GM12892 (cell line): ENCODE data around the gene STH.

Source experiments
- POLR2A ChIP-seq: IDR thresholded peaks from 2 replicates; pipeline ENCODE4 v1.6.1; 2011; ENCODE audit warnings: low read depth, low read length, control low read depth
- POLR2AphosphoS5 ChIP-seq: IDR thresholded peaks from 2 replicates; pipeline ENCODE4 v1.6.1; 2011; ENCODE audit warnings: low read depth, low read length, control low read depth

DNA sequence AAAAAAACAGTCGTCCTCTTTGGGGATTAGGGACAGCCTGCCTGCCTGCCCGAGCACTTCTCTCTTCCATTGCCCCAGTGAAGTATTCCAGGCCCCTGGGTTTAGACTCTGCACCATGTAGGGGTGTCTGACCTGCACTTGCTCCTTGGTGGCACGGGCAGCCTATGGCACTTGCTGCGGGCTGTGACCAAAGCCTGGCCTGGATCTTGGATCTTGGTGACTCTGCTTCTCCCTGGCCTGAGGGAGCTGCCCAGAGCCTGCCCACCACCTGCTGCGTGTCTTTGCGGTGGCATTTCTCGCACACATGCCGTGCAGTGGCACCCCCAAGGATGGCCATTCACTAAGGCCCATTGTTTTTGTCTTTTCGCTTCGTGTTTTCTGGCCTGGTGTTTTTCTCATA lies 6.1 kb upstream of the STH start:
- TF ChIP-seq POLR2A, result no peak
- no peak for TF ChIP-seq POLR2AphosphoS5
